Cardiac muscle cell (in vitro differentiated cells and primary cell): ENCODE measurements around the gene TNNI2. TPM values are rescaled to one million over a fixed set of nuclear protein-coding genes. Genes with fewer than 3 reads are reported as not detected.
"Not testable (repeated sequence)": the region's sequence is repeated elsewhere in the genome, so short reads cannot be mapped to it uniquely, and the experiment has no call there.

Source experiments
- DNase-seq, 2 donors: peaks; one replicate each; pipeline versions ENCODE4 v3.0.0 to v3.0.0-alpha.2; 2010 to 2017; ENCODE audit warnings: low read depth in 1 of 2, low spot score in 1 of 2
- H3K27ac ChIP-seq: fragments of 200-600 bp; sonication (generic); 2 replicates; pipeline ENCODE4 v1.5.1; 2016
- H3K27me3 ChIP-seq: fragments of 200-600 bp; sonication (generic); 2 replicates; pipeline ENCODE4 v1.6.0; 2016; ENCODE audit warnings: control low read depth
- H3K36me3 ChIP-seq: fragments of 200-600 bp; sonication (generic); 2 replicates; pipeline ENCODE4 v1.5.1; 2016; ENCODE audit warnings: control low read depth
- H3K4me1 ChIP-seq: fragments of 200-600 bp; sonication (generic); 2 replicates; pipeline ENCODE4 v1.8.1; 2017; ENCODE audit warnings: low read depth, mild to moderate bottlenecking, mixed run types
- H3K4me3 ChIP-seq: fragments of 200-600 bp; sonication (generic); 2 replicates; pipeline ENCODE4 v1.5.1; 2016; ENCODE audit warnings: mild to moderate bottlenecking
- H3K9me3 ChIP-seq: fragments of 200-600 bp; sonication (generic); 2 replicates; pipeline ENCODE4 v1.5.1; 2017; ENCODE audit warnings: low read depth, mild to moderate bottlenecking, control low read depth
- CTCF ChIP-seq: IDR thresholded peaks from 2 replicates; pipeline ENCODE4 v1.5.1; 2012; ENCODE audit warnings: low read depth, mild to moderate bottlenecking, low read length
- polyA plus RNA-seq: library from polyadenylated mRNA; unstranded; fragments of >200 nt; fragmentation: Nextera tagmentation; extraction: Ambion mirVana; gene quantifications from 2 replicates; pipeline ENCODE4 v1.2.1, GENCODE V29; 2016
- total RNA-seq: library from RNA; depleted of rRNA; stranded (reverse); fragments of >200 nt; gene quantifications from 2 replicates; pipeline ENCODE4 v1.2.3, GENCODE V29; 2016

The TNNI2 gene
- total and polyA plus RNA-seq, 2 experiments from 2014 or later, result 2.5 to 3.9 TPM

GRCh38 chr11:1883346-1884302 lies 44.8 kb downstream of the TNNI2 start:
- no peak for DNase-seq
- Histone ChIP-seq H3K9me3 (no peaks in the 10 kb centered on the region), H3K27ac (no peak overlapping the region), H3K27me3 (no peaks in the 10 kb centered on the region), H3K4me3 (no peak overlapping the region), H3K4me1 (no peaks in the 10 kb centered on the region), H3K36me3 (no peaks in the 10 kb centered on the region)
- no peak for TF ChIP-seq CTCF

GRCh38 chr11:1884303-1884700 lies 45.5 kb downstream of the TNNI2 start:
- H3K4me1 ChIP-seq, result no peaks in the 10 kb centered on the region
- no peaks in the 10 kb centered on the region for H3K36me3 ChIP-seq
- no peak for DNase-seq
- H3K4me3 ChIP-seq, result no peak overlapping the region
- no peak for TF ChIP-seq CTCF
- H3K9me3 ChIP-seq, result no peaks in the 10 kb centered on the region
- H3K27ac ChIP-seq, result no peak overlapping the region
- H3K27me3 ChIP-seq, result no peaks in the 10 kb centered on the region

- H3K9me3 ChIP-seq, DNase-seq, H3K27me3 ChIP-seq, H3K36me3 ChIP-seq, H3K4me3 ChIP-seq, H3K27ac ChIP-seq, H3K4me1 ChIP-seq: not testable (repeated sequence)
Observed at GRCh38 chr11:1886551-1886950, 47.8 kb downstream of the TNNI2 start.

GRCh38 chr11:1887451-1888346 lies 48.9 kb downstream of the TNNI2 start:
- Histone ChIP-seq H3K4me1 (no peaks in the 10 kb centered on the region), H3K4me3 (no peak overlapping the region), H3K36me3 (no peaks in the 10 kb centered on the region), H3K9me3 (no peaks in the 10 kb centered on the region), H3K27ac (no peak overlapping the region), H3K27me3 (no peaks in the 10 kb centered on the region)
- no peak for TF ChIP-seq CTCF
- DNase-seq, result no peak

DNA sequence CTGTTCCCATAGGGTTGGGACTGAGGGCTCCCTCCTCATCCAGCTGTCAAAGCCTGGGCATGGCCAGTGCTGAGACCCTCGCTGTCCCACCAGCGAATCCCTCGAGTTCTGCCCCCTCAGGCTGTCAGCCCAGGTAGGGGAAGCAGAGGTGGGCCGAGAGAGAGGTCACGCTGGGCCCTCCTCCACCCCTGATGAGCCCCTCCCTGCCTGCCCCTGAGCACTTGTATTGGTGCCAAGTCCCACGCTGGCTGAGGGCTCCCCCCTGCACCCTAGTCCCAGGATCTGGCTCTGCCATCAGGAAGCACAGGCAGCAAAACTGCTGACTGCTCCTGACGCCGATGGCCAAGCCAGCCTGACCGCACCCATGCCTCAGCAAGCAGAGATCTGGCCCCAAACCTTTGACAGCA lies 49.6 kb downstream of the TNNI2 start:
- no peaks in the 10 kb centered on the region for H3K27me3 ChIP-seq
- TF ChIP-seq CTCF, result no peak
- DNase-seq, result no peak
- H3K27ac ChIP-seq, result no peak overlapping the region
- H3K36me3 ChIP-seq, result no peaks in the 10 kb centered on the region
- H3K9me3 ChIP-seq, result no peaks in the 10 kb centered on the region
- H3K4me3 ChIP-seq, result no peak overlapping the region
- H3K4me1 ChIP-seq, result no peaks in the 10 kb centered on the region
